ENCODE results near the gene CHST4. TPM values are rescaled to one million over a fixed set of nuclear protein-coding genes. Genes with fewer than 3 reads are reported as not detected.

CHST4 gene
- total and polyA plus RNA-seq, 9 of the 15 experiments (the other 6 are each of a cell fraction or from before 2014, with no cell fraction given), result 0.07 TPM; not detected in 8

DNA sequence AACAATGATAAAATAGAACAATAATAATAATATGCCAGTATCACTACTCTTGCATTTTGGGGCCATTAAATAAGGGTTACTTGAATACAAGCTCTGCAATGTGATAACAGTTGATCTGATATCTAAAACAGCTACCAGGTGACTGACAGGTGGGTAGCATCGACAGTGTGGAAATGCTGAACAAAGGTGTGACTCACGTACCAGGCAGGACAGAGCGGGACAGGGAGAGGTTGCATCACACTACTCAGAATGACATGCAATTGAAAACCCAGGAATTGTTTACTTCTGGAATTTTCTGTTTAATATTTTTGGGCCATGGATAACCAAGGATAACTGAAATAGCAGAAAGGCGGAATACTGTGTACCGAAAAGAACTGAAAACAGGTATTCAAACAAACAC, 21.3 kb upstream of the CHST4 start (continued):
- TF ChIP-seq, protein P1, sequence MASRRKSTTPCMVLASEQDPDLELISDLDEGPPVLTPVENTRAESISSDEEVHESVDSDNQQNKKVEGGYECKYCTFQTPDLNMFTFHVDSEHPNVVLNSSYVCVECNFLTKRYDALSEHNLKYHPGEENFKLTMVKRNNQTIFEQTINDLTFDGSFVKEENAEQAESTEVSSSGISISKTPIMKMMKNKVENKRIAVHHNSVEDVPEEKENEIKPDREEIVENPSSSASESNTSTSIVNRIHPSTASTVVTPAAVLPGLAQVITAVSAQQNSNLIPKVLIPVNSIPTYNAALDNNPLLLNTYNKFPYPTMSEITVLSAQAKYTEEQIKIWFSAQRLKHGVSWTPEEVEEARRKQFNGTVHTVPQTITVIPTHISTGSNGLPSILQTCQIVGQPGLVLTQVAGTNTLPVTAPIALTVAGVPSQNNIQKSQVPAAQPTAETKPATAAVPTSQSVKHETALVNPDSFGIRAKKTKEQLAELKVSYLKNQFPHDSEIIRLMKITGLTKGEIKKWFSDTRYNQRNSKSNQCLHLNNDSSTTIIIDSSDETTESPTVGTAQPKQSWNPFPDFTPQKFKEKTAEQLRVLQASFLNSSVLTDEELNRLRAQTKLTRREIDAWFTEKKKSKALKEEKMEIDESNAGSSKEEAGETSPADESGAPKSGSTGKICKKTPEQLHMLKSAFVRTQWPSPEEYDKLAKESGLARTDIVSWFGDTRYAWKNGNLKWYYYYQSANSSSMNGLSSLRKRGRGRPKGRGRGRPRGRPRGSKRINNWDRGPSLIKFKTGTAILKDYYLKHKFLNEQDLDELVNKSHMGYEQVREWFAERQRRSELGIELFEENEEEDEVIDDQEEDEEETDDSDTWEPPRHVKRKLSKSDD (conservative IDR thresholded peaks at IDR 0.05; ENCODE audit: low read length), result no peak
- TF ChIP-seq ZKSCAN1 (IDR thresholded peaks at IDR 0.05; ENCODE audit: low read depth, low read length), result no peak

DNA sequence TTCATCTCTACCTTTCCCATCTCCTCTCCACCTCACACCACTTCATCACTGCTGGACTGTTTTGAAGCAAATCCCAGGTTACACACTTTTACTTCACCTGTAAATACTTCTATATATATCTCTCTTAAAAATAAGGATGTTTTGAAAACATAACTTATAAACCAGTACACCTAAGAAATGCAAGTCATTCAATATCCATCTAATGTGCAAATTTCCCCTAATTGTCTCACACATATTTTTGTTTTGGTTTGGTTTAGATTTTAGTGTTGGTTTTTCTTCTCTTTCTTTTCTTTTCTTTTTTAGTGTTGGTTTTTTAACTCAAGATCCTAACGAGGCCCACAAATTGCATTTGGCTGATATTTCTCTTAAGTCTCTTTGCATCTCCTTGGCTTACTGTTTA, 19.2 kb upstream of the CHST4 start:
- Histone ChIP-seq H3K79me2 (ENCODE audit: control insufficient read depth, insufficient read depth, low read length) (no peaks in the 10 kb centered on the region), H4K20me1 (replicated peaks; ENCODE audit: control insufficient read depth, insufficient read depth, low read length) (no peaks in the 10 kb centered on the region; the same call in 1 of the 2 replicates), H3K9me3 (replicated peaks; ENCODE audit: control insufficient read depth, insufficient read depth, low read depth, low read length) (no peaks in the 10 kb centered on the region), H3K36me3 (ENCODE audit: control insufficient read depth, insufficient read depth, low read length) (no peaks in the 10 kb centered on the region), H2AFZ (ENCODE audit: low read depth, low read length) (no peak overlapping the region), H3K27me3 (ENCODE audit: control insufficient read depth in 2 of 2, insufficient read depth in 2 of 2, low read length in 2 of 2) (peaks cover 5 to 12% of the 10 kb centered on the region in 2 experiments; a peak in 4 of 5 replicates), H3K4me3 (no peak overlapping the region), H3K9me1 (ENCODE audit: control insufficient read depth, insufficient read depth, low read length) (no peaks in the 10 kb centered on the region), H3K4me2 (ENCODE audit: insufficient read depth, low read length) (no peak overlapping the region), H3K9ac (ENCODE audit: insufficient read depth in 1 of 2, low read depth in 2 of 2, low read length in 2 of 2) (no peak overlapping the region), H3K4me1 (replicated peaks in 1 of 2; ENCODE audit: control insufficient read depth in 2 of 2, insufficient read depth in 2 of 2, low read length in 2 of 2) (no peaks in the 10 kb centered on the region), H3K27ac (ENCODE audit: extremely low read depth, low read depth, low read length) (no peak overlapping the region)
- FAIRE-seq (no peak), DNase-seq (ENCODE audit: extremely low read depth in 1 of 4, low spot score in 3 of 4) (no peak), ATAC-seq (no peak)
- in situ Hi-C loops (cut with MboI) (no loop called here), intact Hi-C loops (cut with micrococcal nuclease) (no loop called here)
- POLR2A ChIA-PET, result no interaction called here
- BruUV-seq (replicated peaks), result no TSS peak
- CTCF ChIA-PET (ENCODE audit: low intra/inter-chr PET ratio), result no interaction called here
- 0% methylated on average over 1 of the region's 1 CpG for WGBS (ENCODE audit: insufficient coverage, low coverage, missing lambda C conversion rate)
- TF ChIP-seq ZNF212 (CRISPR knock-in tag; IDR thresholded peaks at IDR 0.05), result no peak
- 0 out of 2 replicates have a peak, but pooled peaks have one; percentile 4 for TF ChIP-seq ZNF316 (IDR thresholded peaks at IDR 0.05)
- TF ChIP-seq, protein P2, sequence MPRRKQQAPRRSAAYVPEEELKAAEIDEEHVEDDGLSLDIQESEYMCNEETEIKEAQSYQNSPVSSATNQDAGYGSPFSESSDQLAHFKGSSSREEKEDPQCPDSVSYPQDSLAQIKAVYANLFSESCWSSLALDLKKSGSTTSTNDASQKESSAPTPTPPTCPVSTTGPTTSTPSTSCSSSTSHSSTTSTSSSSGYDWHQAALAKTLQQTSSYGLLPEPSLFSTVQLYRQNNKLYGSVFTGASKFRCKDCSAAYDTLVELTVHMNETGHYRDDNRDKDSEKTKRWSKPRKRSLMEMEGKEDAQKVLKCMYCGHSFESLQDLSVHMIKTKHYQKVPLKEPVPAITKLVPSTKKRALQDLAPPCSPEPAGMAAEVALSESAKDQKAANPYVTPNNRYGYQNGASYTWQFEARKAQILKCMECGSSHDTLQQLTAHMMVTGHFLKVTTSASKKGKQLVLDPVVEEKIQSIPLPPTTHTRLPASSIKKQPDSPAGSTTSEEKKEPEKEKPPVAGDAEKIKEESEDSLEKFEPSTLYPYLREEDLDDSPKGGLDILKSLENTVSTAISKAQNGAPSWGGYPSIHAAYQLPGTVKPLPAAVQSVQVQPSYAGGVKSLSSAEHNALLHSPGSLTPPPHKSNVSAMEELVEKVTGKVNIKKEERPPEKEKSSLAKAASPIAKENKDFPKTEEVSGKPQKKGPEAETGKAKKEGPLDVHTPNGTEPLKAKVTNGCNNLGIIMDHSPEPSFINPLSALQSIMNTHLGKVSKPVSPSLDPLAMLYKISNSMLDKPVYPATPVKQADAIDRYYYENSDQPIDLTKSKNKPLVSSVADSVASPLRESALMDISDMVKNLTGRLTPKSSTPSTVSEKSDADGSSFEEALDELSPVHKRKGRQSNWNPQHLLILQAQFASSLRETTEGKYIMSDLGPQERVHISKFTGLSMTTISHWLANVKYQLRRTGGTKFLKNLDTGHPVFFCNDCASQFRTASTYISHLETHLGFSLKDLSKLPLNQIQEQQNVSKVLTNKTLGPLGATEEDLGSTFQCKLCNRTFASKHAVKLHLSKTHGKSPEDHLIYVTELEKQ (CRISPR knock-in tag; IDR thresholded peaks at IDR 0.05), result no peak
- TF ChIP-seq TSC22D4 (tag; IDR thresholded peaks at IDR 0.05), result no peak
- TF ChIP-seq, protein P3, sequence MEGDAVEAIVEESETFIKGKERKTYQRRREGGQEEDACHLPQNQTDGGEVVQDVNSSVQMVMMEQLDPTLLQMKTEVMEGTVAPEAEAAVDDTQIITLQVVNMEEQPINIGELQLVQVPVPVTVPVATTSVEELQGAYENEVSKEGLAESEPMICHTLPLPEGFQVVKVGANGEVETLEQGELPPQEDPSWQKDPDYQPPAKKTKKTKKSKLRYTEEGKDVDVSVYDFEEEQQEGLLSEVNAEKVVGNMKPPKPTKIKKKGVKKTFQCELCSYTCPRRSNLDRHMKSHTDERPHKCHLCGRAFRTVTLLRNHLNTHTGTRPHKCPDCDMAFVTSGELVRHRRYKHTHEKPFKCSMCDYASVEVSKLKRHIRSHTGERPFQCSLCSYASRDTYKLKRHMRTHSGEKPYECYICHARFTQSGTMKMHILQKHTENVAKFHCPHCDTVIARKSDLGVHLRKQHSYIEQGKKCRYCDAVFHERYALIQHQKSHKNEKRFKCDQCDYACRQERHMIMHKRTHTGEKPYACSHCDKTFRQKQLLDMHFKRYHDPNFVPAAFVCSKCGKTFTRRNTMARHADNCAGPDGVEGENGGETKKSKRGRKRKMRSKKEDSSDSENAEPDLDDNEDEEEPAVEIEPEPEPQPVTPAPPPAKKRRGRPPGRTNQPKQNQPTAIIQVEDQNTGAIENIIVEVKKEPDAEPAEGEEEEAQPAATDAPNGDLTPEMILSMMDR (IDR thresholded peaks at IDR 0.05 in 2 of 3, conservative IDR thresholded peaks at IDR 0.05 in 1 of 3; ENCODE audit: insufficient read depth in 2 of 3, low read depth in 1 of 3, low read length in 3 of 3), result no peak
- TF ChIP-seq SLC30A9 (CRISPR knock-in tag; IDR thresholded peaks at IDR 0.05), result no peak
- TF ChIP-seq MXI1 (IDR thresholded peaks at IDR 0.05; ENCODE audit: low read depth, low read length), result no peak
- TF ChIP-seq NFRKB (IDR thresholded peaks at IDR 0.05; ENCODE audit: low read depth), result no peak
- TF ChIP-seq, protein P4, sequence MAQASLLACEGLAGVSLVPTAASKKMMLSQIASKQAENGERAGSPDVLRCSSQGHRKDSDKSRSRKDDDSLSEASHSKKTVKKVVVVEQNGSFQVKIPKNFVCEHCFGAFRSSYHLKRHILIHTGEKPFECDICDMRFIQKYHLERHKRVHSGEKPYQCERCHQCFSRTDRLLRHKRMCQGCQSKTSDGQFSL (CRISPR knock-in tag; IDR thresholded peaks at IDR 0.05), result no peak
- TF ChIP-seq, protein P4 (tag; IDR thresholded peaks at IDR 0.05), result no peak
- TF ChIP-seq NUFIP1 (IDR thresholded peaks at IDR 0.05; ENCODE audit: partially characterized antibody), result no peak

Data from K562 (cell line).